ENCODE data around the gene GPR158. TPM values are rescaled to one million over a fixed set of nuclear protein-coding genes. Genes with fewer than 3 reads are reported as not detected.

The GPR158 gene
- total RNA-seq, 4 donors from 2014 or later, result 0.16 to 1.1 (median 0.17) TPM; not detected in 1

DNA sequence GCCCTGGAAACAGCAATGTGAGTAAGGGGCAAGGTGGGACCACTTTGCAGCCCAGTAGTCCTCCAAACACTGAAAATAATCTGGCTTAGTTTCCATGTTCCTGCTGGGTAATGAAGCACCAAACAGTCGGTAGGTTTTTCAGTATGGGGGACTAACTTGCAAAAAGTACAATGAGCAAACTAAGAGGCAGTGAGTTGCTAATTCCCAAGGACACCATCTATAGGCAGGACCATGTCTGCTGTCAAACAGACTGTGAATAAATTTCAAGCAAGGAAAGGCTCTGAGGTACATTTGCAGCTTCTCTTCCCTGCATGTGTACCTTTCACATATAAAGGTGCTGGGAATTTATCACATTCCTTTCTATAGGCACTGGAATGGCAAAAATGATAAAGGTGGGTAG lies 327.7 kb downstream of the GPR158 start:
- TF ChIP-seq, protein P1, sequence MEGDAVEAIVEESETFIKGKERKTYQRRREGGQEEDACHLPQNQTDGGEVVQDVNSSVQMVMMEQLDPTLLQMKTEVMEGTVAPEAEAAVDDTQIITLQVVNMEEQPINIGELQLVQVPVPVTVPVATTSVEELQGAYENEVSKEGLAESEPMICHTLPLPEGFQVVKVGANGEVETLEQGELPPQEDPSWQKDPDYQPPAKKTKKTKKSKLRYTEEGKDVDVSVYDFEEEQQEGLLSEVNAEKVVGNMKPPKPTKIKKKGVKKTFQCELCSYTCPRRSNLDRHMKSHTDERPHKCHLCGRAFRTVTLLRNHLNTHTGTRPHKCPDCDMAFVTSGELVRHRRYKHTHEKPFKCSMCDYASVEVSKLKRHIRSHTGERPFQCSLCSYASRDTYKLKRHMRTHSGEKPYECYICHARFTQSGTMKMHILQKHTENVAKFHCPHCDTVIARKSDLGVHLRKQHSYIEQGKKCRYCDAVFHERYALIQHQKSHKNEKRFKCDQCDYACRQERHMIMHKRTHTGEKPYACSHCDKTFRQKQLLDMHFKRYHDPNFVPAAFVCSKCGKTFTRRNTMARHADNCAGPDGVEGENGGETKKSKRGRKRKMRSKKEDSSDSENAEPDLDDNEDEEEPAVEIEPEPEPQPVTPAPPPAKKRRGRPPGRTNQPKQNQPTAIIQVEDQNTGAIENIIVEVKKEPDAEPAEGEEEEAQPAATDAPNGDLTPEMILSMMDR (IDR thresholded peaks at IDR 0.05; ENCODE audit: low read depth), result no peak

DNA sequence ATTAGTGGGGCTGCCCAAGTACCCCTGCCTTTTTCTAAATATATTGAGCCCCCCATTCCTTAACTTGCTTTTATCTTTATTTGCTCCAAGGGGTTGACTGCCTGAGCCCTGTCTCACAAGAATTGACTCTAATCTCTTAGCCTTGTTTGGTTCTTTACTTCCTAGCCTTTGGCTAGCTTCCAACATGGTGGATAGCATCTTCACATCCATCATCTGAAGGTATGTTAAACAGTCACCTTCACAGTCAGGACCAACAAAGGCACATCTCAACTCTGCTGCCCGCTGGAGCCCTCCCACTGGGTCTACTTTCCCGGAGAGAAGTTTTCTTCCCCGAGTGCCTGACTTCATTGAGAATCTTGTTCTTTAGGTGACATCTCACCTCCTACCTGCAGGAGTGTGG lies 329.5 kb downstream of the GPR158 start:
- TF ChIP-seq, protein P1 (IDR thresholded peaks at IDR 0.05; ENCODE audit: low read depth), result no peak

DNA sequence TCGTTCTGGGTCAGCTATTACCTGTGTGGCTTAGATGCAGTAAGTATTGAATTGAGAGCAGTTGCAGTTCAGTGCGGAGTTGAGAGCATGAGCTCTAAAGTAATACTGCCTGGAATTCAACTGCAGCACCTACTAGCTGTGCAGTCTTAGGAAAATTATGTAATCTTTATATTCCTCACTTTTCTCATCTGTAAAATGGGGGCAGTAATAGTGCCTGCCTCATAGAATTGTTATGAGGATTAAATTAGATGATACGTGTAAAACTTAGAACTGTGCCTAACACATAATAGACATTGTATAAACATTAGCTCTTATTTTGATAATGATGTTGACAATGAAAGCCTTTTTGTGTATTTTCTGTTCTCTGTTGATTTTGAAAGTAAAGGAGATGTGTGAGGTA lies 330.0 kb downstream of the GPR158 start:
- TF ChIP-seq, protein P1 (IDR thresholded peaks at IDR 0.05; ENCODE audit: low read depth), result no peak

DNA sequence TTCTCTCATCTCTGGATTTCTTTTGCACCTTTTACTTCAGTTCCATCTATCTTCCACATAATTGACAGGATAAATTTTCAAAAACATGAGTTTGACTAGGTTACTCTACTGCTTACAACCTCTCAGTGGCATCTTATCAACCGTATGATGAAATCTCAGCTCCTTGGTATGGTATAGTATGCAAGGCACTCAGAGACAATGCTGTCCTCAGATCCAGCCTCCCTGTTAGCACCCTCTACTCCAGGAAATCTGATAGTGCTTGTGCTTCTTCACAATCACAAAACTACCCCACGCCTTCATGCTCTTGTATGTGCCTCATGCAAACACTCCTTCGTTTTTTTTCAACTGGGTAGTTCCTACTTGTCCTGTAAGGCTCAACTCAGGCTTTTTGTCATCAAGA lies 330.7 kb downstream of the GPR158 start:
- TF ChIP-seq, protein P1 (IDR thresholded peaks at IDR 0.05; ENCODE audit: low read depth), result no peak

DNA sequence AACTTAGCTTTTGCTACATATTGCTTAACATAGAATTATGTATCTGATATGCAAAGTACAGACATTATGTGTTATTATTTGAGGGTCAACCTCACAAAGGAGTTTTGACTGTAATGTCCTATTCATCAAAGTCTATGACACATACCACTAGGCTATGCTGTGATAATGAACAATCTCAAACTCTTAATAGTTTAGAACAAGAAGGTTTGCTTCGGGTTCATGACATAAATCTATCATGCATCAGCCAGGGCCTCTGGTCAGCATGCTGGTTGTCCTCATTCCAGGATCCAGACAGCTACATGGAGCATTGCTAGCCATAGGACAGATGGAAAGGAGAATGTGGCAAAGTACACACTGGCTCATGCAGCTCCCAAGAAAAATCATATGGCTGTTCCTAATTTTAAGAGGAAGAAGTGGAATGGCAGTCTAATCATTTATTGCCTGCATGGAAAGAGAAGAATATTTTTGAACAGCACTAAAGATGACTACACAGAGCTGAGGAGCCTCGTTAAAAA lies 332.1 kb downstream of the GPR158 start:
- TF ChIP-seq, protein P1 (IDR thresholded peaks at IDR 0.05; ENCODE audit: low read depth), result no peak

DNA sequence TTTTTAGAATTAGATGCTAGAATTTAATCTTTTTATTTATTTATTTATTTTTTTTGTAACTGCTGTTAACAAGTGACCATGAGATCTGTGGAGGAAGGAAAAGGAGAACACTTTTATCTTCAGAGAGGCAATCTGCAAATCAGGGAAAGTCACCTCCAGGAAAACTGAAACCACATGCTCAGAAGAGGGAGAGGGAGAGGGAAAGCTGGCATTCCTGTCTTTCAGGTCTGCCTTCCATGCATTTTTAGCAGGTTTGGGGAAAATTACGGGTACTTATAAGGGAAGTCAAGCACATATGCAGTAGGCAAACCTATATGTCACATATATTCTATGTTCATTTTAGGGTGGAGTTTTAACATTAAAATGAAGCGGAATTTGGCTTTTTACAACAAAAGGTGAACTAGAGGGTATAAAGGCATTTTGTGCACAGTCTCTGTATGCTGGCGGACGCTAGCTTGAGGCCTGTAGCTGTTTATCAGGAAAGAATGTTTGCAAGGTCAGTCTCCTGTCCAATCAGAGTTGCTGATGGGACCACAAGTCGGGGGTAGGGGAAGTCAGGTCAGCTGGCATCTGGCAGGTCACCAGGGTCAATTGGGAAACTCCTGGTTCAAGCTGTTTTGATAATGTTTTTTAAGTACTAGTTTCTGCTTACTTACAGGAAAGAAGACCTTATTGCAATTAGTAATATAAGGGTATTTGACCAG lies 333.5 kb downstream of the GPR158 start:
- TF ChIP-seq, protein P1 (IDR thresholded peaks at IDR 0.05; ENCODE audit: low read depth), result no peak

DNA sequence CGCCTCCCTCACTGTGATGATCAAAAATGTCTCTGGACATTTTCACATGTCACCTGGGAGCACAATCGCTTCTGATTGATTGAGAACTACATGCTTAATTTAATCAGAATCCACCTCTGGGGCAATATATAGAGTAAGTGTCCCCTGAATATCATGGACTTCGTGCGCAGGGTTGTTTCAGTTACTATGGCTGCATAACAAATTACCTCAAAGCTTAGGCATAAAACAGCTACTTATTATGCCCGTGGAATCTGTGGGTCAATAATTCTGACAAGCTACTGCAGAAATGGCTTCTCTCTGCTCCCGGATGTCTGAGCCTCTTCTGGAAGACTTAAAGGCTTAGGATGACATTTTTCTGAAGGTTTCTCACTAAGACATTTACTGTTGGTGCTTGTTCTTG lies 334.4 kb downstream of the GPR158 start:
- TF ChIP-seq, protein P1 (IDR thresholded peaks at IDR 0.05; ENCODE audit: low read depth), result no peak
